GM18520 (cell line): ENCODE data around the gene APOBEC3H.
A peak's percentile ranks its signal among the peaks of the same experiment; 100 is the strongest.

ENCODE experiments used
- ATAC-seq: cut with Tn5 transposase; IDR thresholded peaks from one replicate; pipeline ENCODE4 v1.9.1; 2021; ENCODE audit not compliant: unreplicated experiment

APOBEC3H gene

GRCh38 chr22:39152511-39153219 is 55.6 kb downstream of the APOBEC3H start, which contains the start of gene CBX7:
Gene CBX7, minus strand, starts transcription at chr22:39152680. Its CDS starts 236 bp downstream, at chr22:39152444.
- ATAC-seq: peak; percentile 73

GRCh38 chr22:39153220-39153717 is 56.2 kb downstream of the APOBEC3H start:
- ATAC-seq: no peak
